Stimulated activated CD8-positive, alpha-beta memory T cell treated with anti-CD3 and anti-CD28 coated beads, Interleukin-12 subunit alpha, Interleukin-12 subunit beta, amount 100 ng/mL, for 24 hours (primary cell): ENCODE data around the gene RTBDN.

ENCODE experiments used
- DNase-seq: peaks from one replicate; pipeline ENCODE4 v3.0.0-alpha.2; 2020; ENCODE audit errors: extremely low read depth

The RTBDN gene

GRCh38 chr19:12793290-12794195 is 40.8 kb downstream of the RTBDN start:
- peak; percentile 78 for DNase-seq

- no peak for DNase-seq
These were observed 41.5 kb downstream of the RTBDN start for GRCh38 chr19:12792853-12793289.

GRCh38 chr19:12792051-12792852 is 42.1 kb downstream of the RTBDN start:
- DNase-seq, result peak; percentile 51

DNA sequence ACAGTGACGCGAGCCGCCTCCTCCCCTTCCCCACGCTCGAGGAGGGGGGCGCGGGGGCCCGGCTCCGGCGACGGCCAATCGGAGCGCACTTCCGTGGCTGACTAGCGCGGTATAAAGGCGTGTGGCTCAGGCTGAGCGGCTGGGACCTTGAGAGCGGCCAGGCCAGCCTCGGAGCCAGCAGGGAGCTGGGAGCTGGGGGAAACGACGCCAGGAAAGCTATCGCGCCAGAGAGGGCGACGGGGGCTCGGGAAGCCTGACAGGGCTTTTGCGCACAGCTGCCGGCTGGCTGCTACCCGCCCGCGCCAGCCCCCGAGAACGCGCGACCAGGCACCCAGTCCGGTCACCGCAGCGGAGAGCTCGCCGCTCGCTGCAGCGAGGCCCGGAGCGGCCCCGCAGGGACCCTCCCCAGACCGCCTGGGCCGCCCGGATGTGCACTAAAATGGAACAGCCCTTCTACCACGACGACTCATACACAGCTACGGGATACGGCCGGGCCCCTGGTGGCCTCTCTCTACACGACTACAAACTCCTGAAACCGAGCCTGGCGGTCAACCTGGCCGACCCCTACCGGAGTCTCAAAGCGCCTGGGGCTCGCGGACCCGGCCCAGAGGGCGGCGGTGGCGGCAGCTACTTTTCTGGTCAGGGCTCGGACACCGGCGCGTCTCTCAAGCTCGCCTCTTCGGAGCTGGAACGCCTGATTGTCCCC is 42.9 kb downstream of the RTBDN start, which contains the start of gene JUNB:
Gene JUNB (plus strand): TSS at position 142 of the 706 bp plus-strand sequence. CDS start 286 bp downstream, at position 428.
- peak; percentile 92 for DNase-seq

- DNase-seq, result no peak
These were observed 43.6 kb downstream of the RTBDN start for GRCh38 chr19:12790628-12791344.

- DNase-seq, result peak; percentile 82
These were observed 44.3 kb downstream of the RTBDN start for GRCh38 chr19:12789904-12790619.

GRCh38 chr19:12789098-12789903 is 45.1 kb downstream of the RTBDN start:
- DNase-seq, result no peak

GRCh38 chr19:12788682-12789097 is 45.7 kb downstream of the RTBDN start:
- DNase-seq, result no peak

GRCh38 chr19:12788042-12788681 is 46.2 kb downstream of the RTBDN start:
- DNase-seq, result no peak

DNA sequence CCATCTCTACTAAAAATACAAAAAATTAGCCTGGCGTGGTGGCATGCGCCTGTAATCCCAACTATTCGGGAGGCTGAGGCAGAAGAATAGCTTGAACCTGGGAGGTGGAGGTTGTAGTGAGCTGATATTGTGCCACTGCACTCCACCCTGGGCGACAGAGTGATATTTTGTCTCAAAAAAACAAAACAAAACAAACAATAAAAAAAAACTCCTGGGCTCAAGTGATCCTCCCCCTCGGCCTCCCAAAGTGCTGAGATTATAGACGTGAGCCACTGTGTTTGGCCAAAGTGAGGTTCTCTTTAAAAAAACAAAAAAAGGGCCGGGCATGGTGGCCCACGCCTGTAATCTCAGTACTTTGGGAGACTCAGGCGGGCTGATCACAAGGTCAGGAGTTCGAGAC is 46.9 kb downstream of the RTBDN start:
- DNase-seq, result no peak

- DNase-seq, result no peak
These were observed 47.4 kb downstream of the RTBDN start for GRCh38 chr19:12786952-12787351.

DNA sequence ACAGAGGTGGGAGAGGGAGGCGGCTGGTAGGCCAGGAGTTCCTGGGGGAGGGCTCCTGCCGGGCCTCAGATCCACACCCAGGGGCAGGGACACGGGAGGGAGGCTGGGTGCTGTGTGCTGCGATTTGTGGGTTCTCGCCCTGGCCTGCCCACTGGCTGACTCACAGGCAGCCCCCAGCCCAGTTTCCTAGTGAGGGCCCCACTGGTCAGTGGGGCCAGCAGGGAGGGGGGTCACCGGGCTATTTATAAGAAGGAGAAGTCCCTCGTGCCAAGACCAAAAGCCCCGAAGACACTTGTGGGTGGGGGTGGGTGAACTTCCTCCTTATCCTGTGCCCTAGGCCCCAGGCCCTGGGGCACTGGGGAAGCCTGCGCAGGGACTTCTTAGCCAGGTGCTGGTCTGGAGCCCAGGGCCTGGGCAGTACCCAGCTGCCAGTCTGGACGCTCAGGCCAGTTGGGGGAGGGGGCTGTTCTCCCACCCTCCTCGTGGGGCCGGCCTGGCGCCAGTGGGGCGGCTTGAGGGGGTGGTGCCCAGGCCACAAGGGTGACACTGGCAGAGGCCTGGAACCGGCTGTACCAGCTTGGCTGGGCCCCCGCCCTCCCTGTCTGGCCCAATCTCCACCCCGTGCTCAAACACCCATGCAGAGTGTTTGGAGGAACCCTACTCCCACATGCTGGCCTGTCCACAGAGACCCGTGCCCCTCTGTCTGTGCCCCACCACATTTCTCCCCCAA is 48.1 kb downstream of the RTBDN start:
- no peak for DNase-seq

- no peak for DNase-seq
These were observed 48.8 kb downstream of the RTBDN start for GRCh38 chr19:12785431-12786031.

- no peak for DNase-seq
These were observed 49.4 kb downstream of the RTBDN start for GRCh38 chr19:12784871-12785430.

DNA sequence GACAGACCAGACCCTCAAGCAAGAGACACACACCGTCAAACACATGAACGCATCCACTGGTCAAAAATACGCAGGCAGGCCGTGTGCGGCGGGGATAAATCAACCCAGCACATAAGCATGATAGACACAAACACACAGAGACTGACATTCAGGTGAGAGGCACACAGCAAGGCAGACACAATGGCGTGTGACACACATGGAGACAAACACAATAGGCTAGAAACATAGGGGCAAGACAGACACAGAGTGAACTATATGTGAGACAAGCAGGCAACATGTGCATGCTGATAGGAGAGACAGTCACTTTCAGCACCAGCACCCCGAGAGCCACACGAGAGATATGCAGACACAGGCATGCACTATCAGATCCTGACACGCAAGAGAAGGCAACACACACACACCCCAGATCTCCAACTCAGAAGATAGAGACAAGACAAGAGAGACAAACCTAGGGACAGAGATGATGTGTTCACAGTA is 49.9 kb downstream of the RTBDN start:
- DNase-seq, result no peak

DNA sequence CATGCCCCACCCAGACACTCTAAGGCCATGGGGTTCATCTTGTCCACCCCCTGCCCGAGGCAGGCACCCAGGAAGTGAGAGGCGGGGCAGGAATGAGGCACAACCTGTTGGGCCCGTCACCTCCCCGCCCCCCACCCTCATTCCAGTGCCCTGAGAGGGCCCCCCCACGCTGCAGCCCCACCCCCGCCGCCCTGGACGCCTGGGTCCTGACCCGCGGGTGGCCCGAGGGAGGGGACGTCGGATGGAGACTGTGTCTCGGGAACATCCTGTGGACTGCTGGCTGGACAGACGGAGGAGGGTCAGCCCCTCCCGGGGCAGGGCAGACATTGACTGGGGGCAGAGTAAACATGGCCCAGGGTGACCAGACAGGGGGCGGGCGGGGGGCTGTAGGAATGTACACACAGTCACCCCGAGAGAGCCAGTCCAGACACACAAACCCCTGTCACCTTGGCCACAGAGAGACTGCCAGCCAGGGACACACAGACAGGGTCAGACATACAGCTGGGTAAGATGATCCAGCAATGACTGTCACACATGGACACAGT is 50.5 kb downstream of the RTBDN start:
- no peak for DNase-seq

GRCh38 chr19:12783291-12783848 is 51.0 kb downstream of the RTBDN start:
- DNase-seq, result no peak
